GM23338 (cell line): ENCODE data around the gene NFILZ. TPM values are rescaled to one million over a fixed set of nuclear protein-coding genes. Genes with fewer than 3 reads are reported as not detected.
"Not testable (repeated sequence)": the region's sequence is repeated elsewhere in the genome, so short reads cannot be mapped to it uniquely, and the experiment has no call there.

Source experiments
- ATAC-seq: fragments of 200-7000 bp; cut with Tn5 transposase; 3 replicates; pipeline ENCODE4 v1.9.1; 2020
- DNase-seq: peaks from one replicate; pipeline ENCODE4 v3.0.0-alpha.2; 2015; ENCODE audit warnings: low spot score
- H2AFZ ChIP-seq: fragments of 200-600 bp; sonication (generic); 2 replicates; pipeline ENCODE4 v1.8.0; 2016; ENCODE audit warnings: antibody characterized with exemption, mild to moderate bottlenecking, moderate library complexity
- H3F3A ChIP-seq: fragments of 200-600 bp; sonication (generic); replicated peaks from 2 replicates; pipeline ENCODE4 v1.8.0; 2017; ENCODE audit warnings: antibody characterized with exemption, mixed run types, low read depth
- H3K27ac ChIP-seq: fragments of 200-600 bp; sonication (generic); 2 replicates; pipeline ENCODE4 v1.6.1; 2016; ENCODE audit warnings: low read depth
- H3K27me3 ChIP-seq: fragments of 200-600 bp; sonication (generic); 2 replicates; pipeline ENCODE4 v1.8.0; 2016; ENCODE audit warnings: mild to moderate bottlenecking, mixed run types, moderate library complexity; ENCODE audit not compliant: insufficient read depth
- H3K36me3 ChIP-seq: fragments of 200-600 bp; sonication (generic); 2 replicates; pipeline ENCODE4 v1.8.0; 2016; ENCODE audit warnings: mild to moderate bottlenecking; ENCODE audit not compliant: insufficient read depth
- H3K4me1 ChIP-seq: fragments of 200-600 bp; sonication (generic); 2 replicates; pipeline ENCODE4 v1.8.0; 2016; ENCODE audit warnings: mild to moderate bottlenecking, moderate library complexity; ENCODE audit not compliant: insufficient read depth
- H3K4me2 ChIP-seq: fragments of 200-600 bp; sonication (generic); 2 replicates; pipeline ENCODE4 v1.7.1; 2017; ENCODE audit warnings: mixed run types
- H3K4me3 ChIP-seq: fragments of 200-600 bp; sonication (generic); 2 replicates; pipeline ENCODE4 v1.6.1; 2016; ENCODE audit warnings: mixed run types
- H3K79me2 ChIP-seq: fragments of 200-600 bp; sonication (generic); replicated peaks from 2 replicates; pipeline ENCODE4 v1.8.0; 2017; ENCODE audit warnings: mild to moderate bottlenecking; ENCODE audit not compliant: insufficient read depth
- H3K9me2 ChIP-seq: fragments of 200-600 bp; sonication (generic); 2 replicates; pipeline ENCODE4 v1.8.0; 2017; ENCODE audit not compliant: insufficient read depth
- H4K20me1 ChIP-seq: fragments of 200-600 bp; sonication (generic); replicated peaks from 2 replicates; pipeline ENCODE4 v1.8.0; 2017; ENCODE audit warnings: mild to moderate bottlenecking; ENCODE audit not compliant: insufficient read depth
- H3K27ac Mint-ChIP-seq: 2 replicates; pipeline ENCODE4 v1.8.0; 2020; ENCODE audit warnings: inconsistent platforms, mild to moderate bottlenecking, moderate library complexity, mixed read lengths
- H3K27me3 Mint-ChIP-seq: 3 replicates; pipeline ENCODE4 v1.8.0; 2022; ENCODE audit warnings: low read depth, mild to moderate bottlenecking, moderate library complexity, mixed read lengths, inconsistent platforms; ENCODE audit not compliant: insufficient read depth, poor library complexity
- H3K36me3 Mint-ChIP-seq: 3 replicates; pipeline ENCODE4 v1.8.0; 2021; ENCODE audit warnings: low read depth, mild to moderate bottlenecking, inconsistent platforms, moderate library complexity, mixed read lengths
- H3K4me1 Mint-ChIP-seq: 3 replicates; pipeline ENCODE4 v1.8.0; 2020; ENCODE audit warnings: mild to moderate bottlenecking, inconsistent platforms, mixed read lengths
- H3K4me3 Mint-ChIP-seq: 3 replicates; pipeline ENCODE4 v1.8.0; 2021; ENCODE audit warnings: moderate library complexity, mild to moderate bottlenecking, inconsistent platforms, mixed read lengths
- H3K9me3 Mint-ChIP-seq: 3 replicates; pipeline ENCODE4 v1.8.0; 2020; ENCODE audit warnings: moderate library complexity, mild to moderate bottlenecking, inconsistent platforms, mixed read lengths
- CTCF ChIP-seq, 2 experiments: fragments of 200-600 bp in 1 of 2; sonication (generic) in 1 of 2; conservative IDR thresholded peaks; 2 replicates each; pipeline versions ENCODE4 v1.5.1 to v1.6.1; 2016 to 2017; ENCODE audit warnings: antibody characterized with exemption in 2 of 2, low read depth in 2 of 2, mild to moderate bottlenecking in 2 of 2, moderate library complexity in 1 of 2
- ETS1 ChIP-seq: IDR thresholded peaks from 2 replicates; pipeline ENCODE4 v1.6.1; 2016; ENCODE audit warnings: antibody characterized with exemption
- EZH2phosphoT487 ChIP-seq: fragments of 200-600 bp; sonication (generic); IDR thresholded peaks from one replicate; pipeline ENCODE4 v1.8.1; 2018; ENCODE audit warnings: antibody characterized with exemption; ENCODE audit not compliant: unreplicated experiment
- POLR2AphosphoS5 ChIP-seq: IDR thresholded peaks from 2 replicates; pipeline ENCODE4 v1.6.1; 2016; ENCODE audit warnings: antibody characterized with exemption, low read depth
- STAT1 ChIP-seq: IDR thresholded peaks from one replicate; pipeline ENCODE4 v1.6.1; 2016; ENCODE audit warnings: antibody characterized with exemption; ENCODE audit not compliant: unreplicated experiment
- ZNF331 ChIP-seq: fragments of 250-450 bp; sonication (Bioruptor Pico); IDR thresholded peaks from 2 replicates; pipeline ENCODE4 v1.5.0; 2020; ENCODE audit warnings: low read depth, mild to moderate bottlenecking, moderate library complexity
- ZNF462 ChIP-seq: fragments of 250-450 bp; sonication (Bioruptor Pico); IDR thresholded peaks from 2 replicates; pipeline ENCODE4 v1.5.0; 2020; ENCODE audit warnings: mild to moderate bottlenecking, moderate library complexity
- polyA plus RNA-seq: library from polyadenylated mRNA; unstranded; fragments of >200 nt; fragmentation: Nextera tagmentation; extraction: Ambion mirVana; gene quantifications from 2 replicates; pipeline ENCODE4 v1.2.1, GENCODE V29; 2016
- total RNA-seq: library from RNA; depleted of rRNA; stranded (reverse); fragments of >200 nt; shearing (Covaris generic); gene quantifications from 2 replicates; pipeline ENCODE4 v1.2.3, GENCODE V29; 2014

The NFILZ gene
- total and polyA plus RNA-seq, 2 experiments from 2014 or later: not detected

- H3K4me1 Mint-ChIP-seq: peaks cover 10% of the 10 kb centered on the region; the same call in 2 of the 3 replicates
- Histone ChIP-seq H3K27me3 (no peaks in the 10 kb centered on the region), H3F3A (peaks cover 5% of the 10 kb centered on the region), H4K20me1 (no peaks in the 10 kb centered on the region), H3K27ac (no peak overlapping the region), H2AFZ (no peak overlapping the region), H3K4me2 (no peak overlapping the region), H3K36me3 (no peaks in the 10 kb centered on the region), H3K79me2 (no peaks in the 10 kb centered on the region), H3K9me2 (no peaks in the 10 kb centered on the region), H3K4me3 (no peak overlapping the region), H3K4me1 (peaks cover 11% of the 10 kb centered on the region; the same call in 1 of the 2 replicates)
- H3K27me3 Mint-ChIP-seq: peaks cover 24% of the 10 kb centered on the region
- TF ChIP-seq ZNF331 (CRISPR knock-in tag) (no peak), CTCF (conservative IDR thresholded peaks at IDR 0.05; ENCODE audit: low read depth in 2 of 2) (peak; percentile 84 to 99)
- no peak overlapping the region for H3K27ac Mint-ChIP-seq
- DNase-seq (peak; percentile 79), ATAC-seq (peak; percentile 18)
- peaks cover 2% of the 10 kb centered on the region; the same call in 1 of the 3 replicates for H3K9me3 Mint-ChIP-seq
- no peaks in the 10 kb centered on the region for H3K36me3 Mint-ChIP-seq
- no peak overlapping the region for H3K4me3 Mint-ChIP-seq
These were observed 14.4 kb upstream of the NFILZ start for GRCh38 chr19:8615813-8616596.

- Histone ChIP-seq H3K36me3 (no peaks in the 10 kb centered on the region), H3K27ac (no peak overlapping the region), H3K4me2 (no peak overlapping the region), H3K9me2 (no peaks in the 10 kb centered on the region), H2AFZ (0 out of 2 replicates have a peak overlapping the region, but pooled peaks have one; percentile 78), H3K79me2 (no peaks in the 10 kb centered on the region), H3K27me3 (no peaks in the 10 kb centered on the region), H3F3A (peaks cover 1% of the 10 kb centered on the region), H3K4me3 (no peak overlapping the region), H3K4me1 (peaks cover 5% of the 10 kb centered on the region; the same call in 1 of the 2 replicates), H4K20me1 (no peaks in the 10 kb centered on the region)
- TF ChIP-seq ETS1 (no peak), EZH2phosphoT487 (no peak), POLR2AphosphoS5 (no peak), ZNF462 (CRISPR knock-in tag) (no peak), STAT1 (no peak)
- Mint-ChIP-seq H3K36me3 (no peaks in the 10 kb centered on the region), H3K27me3 (peaks cover 24% of the 10 kb centered on the region), H3K4me3 (no peak overlapping the region), H3K9me3 (peaks cover 2% of the 10 kb centered on the region; the same call in 1 of the 3 replicates), H3K4me1 (peaks cover 7% of the 10 kb centered on the region; the same call in 2 of the 3 replicates), H3K27ac (no peak overlapping the region)
- ATAC-seq (no peak), DNase-seq (no peak)
These were observed 13.6 kb upstream of the NFILZ start for GRCh38 chr19:8616861-8617260.

GRCh38 chr19:8617325-8617724 is 13.1 kb upstream of the NFILZ start:
- not testable (repeated sequence) for H3K4me1 ChIP-seq, H3K36me3 ChIP-seq, H3K9me2 ChIP-seq, DNase-seq, H3K27me3 ChIP-seq, H3K79me2 ChIP-seq, H3K9me3 Mint-ChIP-seq, H3F3A ChIP-seq, H4K20me1 ChIP-seq, H3K4me3 ChIP-seq, H3K27ac Mint-ChIP-seq, H3K27ac ChIP-seq, H3K4me2 ChIP-seq, ATAC-seq, H3K4me1 Mint-ChIP-seq, H3K36me3 Mint-ChIP-seq, H3K4me3 Mint-ChIP-seq
- 0 out of 2 replicates have a peak overlapping the region, but pooled peaks have one; percentile 78 for H2AFZ ChIP-seq
- peaks cover 20% of the 10 kb centered on the region for H3K27me3 Mint-ChIP-seq
